Activated CD4-positive, alpha-beta T cell treated with anti-CD3 and anti-CD28 coated beads for 1 hour (primary cell): ENCODE measurements around the gene RNF121.

Source experiments
- DNase-seq: peaks from one replicate; pipeline ENCODE4 v3.0.0-alpha.2; 2020

The RNF121 gene

DNA sequence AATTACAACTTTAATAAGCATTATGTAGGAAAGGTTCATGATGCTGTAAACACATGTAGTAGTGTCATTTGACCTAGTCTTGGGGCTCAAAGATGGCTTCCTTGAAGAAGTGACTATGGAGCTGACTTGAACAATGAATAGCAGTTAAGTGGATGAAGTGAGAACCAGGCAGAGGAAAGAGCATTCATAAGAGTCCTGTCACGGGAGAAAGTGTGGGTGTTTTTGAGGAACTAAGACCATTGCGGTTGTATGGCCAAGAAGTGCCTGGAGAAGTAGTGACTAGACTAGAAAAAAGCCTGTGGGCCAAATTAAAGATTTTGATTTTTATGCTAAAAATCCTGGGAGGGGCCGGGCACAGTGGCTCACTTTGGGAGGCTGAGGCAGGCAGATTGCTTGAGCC is 62.6 kb downstream of the RNF121 start:
- no peak for DNase-seq

GRCh38 chr11:71992136-71992730 is 63.4 kb downstream of the RNF121 start:
- DNase-seq = no peak

GRCh38 chr11:71994786-71995185 is 65.9 kb downstream of the RNF121 start:
- DNase-seq = no peak

DNA sequence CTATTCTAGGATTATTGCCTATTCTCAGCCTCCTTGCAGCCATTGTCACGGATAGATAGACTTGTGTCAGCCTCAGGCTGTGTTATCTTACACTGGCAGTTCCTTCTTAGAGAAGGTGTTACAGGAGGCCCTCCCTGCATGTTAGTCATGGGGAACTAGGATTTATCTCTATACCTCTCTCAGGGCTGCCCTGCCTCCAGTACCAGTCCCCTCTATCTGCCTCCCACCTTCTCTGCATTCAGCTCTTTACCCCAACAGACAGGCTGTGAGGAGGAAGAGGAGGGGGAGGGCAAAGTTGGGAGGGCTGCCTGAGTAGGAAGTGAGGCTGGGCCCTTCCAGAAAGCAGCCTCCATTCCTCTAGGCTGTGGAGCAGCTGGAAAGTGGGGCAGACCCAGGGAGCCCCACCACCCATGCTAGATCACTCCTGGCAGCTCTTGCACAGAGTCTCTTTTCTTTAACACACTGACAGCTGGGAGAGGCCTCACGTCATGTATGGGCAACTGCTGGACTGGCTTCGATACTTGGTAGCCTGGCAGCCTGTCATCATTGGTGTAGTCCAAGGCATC is 67.0 kb downstream of the RNF121 start:
- no peak for DNase-seq

GRCh38 chr11:71996517-71996916 is 67.7 kb downstream of the RNF121 start:
- no peak for DNase-seq

GRCh38 chr11:71996946-71997345 is 68.1 kb downstream of the RNF121 start:
- no peak for DNase-seq

- DNase-seq = no peak
Observed at GRCh38 chr11:71997594-71997993, 68.7 kb downstream of the RNF121 start.

GRCh38 chr11:71998061-71998460 is 69.2 kb downstream of the RNF121 start:
- no peak for DNase-seq

DNA sequence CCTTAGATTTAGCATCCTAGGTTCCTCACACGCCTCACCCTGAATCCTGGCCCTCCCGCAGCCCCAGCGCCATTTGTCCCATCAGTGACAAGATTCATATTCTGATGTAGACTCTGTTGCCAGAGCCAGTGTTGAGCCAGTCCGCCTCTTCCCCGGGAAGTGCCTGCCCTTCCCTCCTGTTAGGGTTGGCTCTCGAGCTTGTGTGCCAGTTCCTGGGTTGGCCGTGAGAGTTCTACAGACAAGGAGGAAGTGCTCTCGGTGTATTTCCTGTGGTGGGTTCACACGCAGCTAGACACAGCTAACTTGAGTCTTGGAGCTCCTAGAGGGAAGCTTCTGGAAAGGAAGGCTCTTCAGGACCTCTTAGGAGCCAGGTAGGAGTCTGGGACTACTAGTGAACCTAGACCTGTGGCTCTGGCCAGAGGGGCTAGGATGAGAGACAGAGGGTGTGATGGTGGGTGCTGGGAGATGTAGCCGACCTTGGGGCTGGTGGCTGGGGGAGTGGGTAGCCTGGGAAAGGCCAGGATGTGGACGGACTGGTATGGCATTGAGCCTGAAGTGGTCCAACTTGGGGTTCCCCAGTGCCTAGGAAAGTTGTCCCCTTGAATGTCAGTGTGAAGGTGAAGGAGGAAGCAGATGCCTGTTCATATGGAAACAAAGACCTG is 69.9 kb downstream of the RNF121 start, which contains the start of gene IL18BP:
Gene IL18BP (plus strand): TSS at position 261 of the 662 bp plus-strand sequence. CDS start 1,076 bp downstream, outside the sequence.
- no peak for DNase-seq

DNA sequence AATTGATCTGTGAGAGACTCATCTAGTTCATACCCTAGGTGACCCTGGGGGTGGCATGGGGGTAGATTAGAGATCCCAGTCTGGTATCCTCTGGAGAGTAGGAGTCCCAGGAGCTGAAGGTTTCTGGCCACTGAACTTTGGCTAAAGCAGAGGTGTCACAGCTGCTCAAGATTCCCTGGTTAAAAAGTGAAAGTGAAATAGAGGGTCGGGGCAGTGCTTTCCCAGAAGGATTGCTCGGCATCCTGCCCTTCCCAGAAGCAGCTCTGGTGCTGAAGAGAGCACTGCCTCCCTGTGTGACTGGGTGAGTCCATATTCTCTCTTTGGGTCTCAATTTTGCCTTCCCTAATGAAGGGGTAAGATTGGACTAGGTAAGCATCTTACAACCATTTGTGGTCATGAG is 70.5 kb downstream of the RNF121 start:
- DNase-seq = no peak

GRCh38 chr11:71999798-72000197 is 71.0 kb downstream of the RNF121 start:
- DNase-seq = no peak

DNA sequence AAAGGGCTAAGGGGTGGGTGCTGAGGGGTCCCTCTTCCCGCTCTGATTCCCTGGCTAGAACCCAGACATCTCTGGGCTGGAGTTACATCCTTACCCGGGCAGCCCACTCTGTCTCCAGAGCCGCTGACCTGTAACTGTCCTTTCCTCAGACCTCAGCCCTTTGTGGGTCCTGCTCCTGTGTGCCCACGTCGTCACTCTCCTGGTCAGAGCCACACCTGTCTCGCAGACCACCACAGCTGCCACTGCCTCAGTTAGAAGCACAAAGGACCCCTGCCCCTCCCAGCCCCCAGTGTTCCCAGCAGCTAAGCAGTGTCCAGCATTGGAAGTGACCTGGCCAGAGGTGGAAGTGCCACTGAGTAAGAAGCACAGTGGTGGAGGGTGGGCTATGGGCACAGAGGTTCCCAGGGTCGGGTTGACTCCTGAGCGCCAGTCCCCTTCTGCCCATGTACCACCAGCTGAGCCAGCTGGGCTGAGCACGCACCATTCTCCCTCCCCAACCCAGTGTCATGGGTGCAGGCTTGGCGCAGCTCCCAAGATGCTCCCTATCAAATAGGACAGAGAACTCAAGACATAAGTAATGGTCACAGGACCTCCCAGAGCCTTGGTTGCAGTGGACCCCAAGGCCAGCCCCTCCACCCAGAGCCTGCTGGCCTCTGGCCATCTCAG is 71.5 kb downstream of the RNF121 start:
- DNase-seq = no peak

GRCh38 chr11:72001285-72001684 is 72.4 kb downstream of the RNF121 start:
- no peak for DNase-seq

DNA sequence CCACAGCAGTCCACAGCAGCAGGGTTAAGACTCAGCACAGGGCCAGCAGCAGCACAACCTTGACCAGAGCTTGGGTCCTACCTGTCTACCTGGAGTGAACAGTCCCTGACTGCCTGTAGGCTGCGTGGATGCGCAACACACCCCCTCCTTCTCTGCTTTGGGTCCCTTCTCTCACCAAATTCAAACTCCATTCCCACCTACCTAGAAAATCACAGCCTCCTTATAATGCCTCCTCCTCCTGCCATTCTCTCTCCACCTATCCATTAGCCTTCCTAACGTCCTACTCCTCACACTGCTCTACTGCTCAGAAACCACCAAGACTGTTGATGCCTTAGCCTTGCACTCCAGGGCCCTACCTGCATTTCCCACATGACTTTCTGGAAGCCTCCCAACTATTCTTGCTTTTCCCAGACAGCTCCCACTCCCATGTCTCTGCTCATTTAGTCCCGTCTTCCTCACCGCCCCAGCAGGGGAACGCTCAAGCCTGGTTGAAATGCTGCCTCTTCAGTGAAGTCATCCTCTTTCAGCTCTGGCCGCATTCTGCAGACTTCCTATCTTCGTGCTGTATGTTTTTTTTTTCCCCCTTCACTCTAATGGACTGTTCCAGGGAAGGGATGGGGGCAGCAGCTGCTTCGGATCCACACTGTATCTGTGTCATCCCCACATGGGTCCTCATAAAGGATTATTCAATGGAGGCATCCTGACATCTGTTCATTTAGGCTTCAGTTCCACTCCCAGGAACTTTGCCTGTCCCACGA is 73.2 kb downstream of the RNF121 start:
- no peak for DNase-seq

DNA sequence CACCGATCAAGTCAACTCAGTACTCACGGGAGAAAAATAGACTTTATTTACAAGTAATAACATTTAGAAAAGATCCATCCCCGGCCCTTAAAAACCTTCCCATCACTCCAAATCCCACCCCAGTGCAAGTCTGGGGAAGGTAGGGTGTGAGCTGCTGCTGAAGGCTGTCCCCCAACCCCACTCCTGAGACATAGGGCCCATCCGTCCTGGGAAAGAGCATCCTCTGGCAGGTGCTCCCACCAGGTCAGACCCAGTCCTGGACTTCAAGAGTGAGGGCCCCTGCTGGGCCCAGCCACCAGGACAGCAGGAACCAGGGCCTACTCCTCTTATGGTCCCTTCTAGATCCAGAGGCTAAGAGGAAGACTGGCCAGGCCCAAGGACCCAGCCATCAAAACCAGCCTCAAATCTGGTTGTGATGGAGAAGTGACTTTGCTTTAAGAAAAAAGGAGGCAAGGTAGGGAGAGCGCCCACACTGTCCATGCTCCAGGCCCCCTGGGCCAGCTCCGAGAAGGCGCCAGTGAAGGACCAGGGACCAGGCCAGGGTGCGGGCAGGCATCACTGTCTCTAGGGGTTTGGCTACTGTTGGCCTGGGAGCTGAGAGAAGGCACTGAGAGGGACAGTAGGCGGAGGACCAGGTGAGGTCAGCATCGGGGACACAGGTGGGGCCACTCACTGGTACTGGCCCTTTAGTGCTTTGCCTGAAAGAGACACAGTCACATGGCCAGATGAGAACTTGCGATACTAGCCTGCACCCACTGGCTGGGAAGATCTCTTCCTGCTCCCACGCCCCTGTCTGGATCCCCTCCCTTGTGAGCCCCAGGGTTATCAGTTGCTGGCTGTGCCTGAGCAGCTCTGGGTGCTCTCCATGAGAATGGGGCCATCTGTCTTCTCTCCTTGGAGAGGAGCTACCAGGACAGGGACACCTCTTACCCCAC is 74.3 kb downstream of the RNF121 start:
- DNase-seq = no peak

GRCh38 chr11:72003776-72004171 is 74.9 kb downstream of the RNF121 start:
- DNase-seq = no peak

DNA sequence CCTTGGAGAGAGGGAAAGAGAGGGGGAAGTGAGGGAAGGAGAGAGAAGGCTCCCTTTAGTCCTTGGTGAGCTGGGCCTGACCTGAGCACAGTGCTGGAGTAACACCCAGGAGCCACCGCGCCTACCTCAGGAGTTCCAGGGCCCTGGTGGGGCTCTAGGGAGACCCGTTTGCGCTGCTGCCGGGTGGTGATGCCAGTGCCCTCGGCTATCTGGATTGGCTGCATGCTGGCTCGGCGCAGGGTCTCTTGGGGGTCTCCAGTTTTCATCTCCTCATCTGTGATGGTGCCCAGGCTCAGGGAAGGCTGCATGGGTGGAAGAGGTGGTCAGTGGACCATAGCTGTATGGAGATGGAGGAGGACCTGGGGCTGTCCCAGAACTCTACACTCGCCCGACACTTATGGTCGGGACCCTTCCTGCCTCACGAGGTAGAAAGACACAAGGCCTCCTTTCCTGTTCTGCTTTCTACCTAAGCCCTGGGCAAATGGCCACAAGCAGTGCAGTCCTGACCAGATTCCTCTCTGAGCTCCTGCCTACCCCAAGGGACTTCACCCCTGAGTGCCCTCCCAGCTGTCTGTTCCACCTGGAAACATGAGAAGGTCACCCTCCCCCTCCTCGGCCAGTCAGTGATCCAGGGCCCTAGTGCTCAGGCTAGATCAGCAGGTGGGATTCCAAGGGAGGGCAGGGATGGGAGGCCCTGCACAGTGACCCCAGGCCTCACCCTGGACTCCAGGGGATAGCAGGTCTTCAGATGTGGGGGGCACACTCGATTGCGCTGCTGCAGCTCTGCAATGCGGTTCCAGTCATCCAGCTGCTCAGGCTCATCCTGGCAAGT is 75.9 kb downstream of the RNF121 start:
- no peak for DNase-seq

- DNase-seq = no peak
Observed at GRCh38 chr11:72005347-72006260, 76.8 kb downstream of the RNF121 start.

- no peak for DNase-seq
Observed at GRCh38 chr11:72006309-72007088, 77.7 kb downstream of the RNF121 start.
